K562 (cell line): ENCODE results near the gene LRRC47.

Source experiments
- MAX ChIP-seq: sonication (generic); formaldehyde crosslinking; IDR thresholded peaks from 2 replicates; pipeline ENCODE4 v1.9.0; 2022; ENCODE audit warnings: mild to moderate bottlenecking, missing genetic modification reagents
- RAD51 ChIP-seq: fragments of 450-650 bp; IDR thresholded peaks from 2 replicates; pipeline ENCODE4 v1.7.1; 2016; ENCODE audit warnings: low read depth, mild to moderate bottlenecking, borderline replicate concordance
- SPI1 ChIP-seq: IDR thresholded peaks from 2 replicates; pipeline ENCODE4 v1.6.1; 2011; ENCODE audit warnings: low read depth, low read length, control low read depth, borderline replicate concordance

GRCh38 chr1:3790952-3791351, 5.3 kb downstream of the LRRC47 start:
- TF ChIP-seq MAX (CRISPR knock-in tag) = no peak
- no peak for TF ChIP-seq SPI1
- TF ChIP-seq RAD51 = no peak
